HG03108 (cell line): Measurements from ENCODE around the gene TMEM163.
A peak's percentile ranks its signal among the peaks of the same experiment; 100 is the strongest.

ENCODE experiments used
- ATAC-seq: cut with Tn5 transposase; IDR thresholded peaks from one replicate; pipeline ENCODE4 v1.9.1; 2021; ENCODE audit warnings: moderate library complexity; ENCODE audit not compliant: unreplicated experiment

Gene TMEM163

DNA sequence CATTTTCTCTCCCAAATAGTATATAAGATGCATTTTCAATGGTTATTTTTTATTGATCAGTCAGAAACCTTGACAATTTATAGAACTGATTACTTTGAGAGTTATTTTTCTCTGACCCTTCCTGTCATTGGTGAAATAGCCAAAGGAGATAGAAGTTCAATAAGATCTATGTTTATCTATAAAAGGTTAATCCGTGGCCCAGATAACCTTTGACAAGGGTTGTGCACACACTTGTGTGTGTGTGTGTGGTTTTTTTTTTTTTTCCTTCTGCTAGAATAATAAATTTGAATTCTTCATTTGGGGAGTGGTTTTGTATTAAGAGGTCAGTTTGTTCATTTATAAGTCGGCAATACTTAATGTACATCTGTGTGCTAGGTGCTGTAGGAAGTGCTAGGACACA lies 304.9 kb downstream of the TMEM163 start:
- no peak for ATAC-seq

GRCh38 chr2:134413430-134413829 lies 305.4 kb downstream of the TMEM163 start:
- ATAC-seq, result no peak

DNA sequence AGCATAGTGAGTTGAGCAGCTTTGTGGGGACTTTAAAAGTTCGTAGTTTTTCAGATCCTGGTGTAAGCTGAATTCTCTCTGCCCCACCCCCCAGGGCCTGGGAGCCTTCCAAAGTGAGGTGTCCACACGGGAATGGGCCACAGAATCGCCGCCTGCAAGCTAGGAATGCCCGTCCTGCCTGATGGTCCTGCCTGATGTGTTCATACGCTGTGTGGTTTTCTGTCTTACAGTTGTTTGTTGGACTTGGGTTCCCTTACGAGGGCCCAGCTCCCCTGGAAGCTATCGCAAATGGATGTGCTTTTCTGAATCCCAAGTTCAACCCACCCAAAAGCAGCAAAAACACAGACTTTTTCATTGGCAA lies 306.2 kb downstream of the TMEM163 start:
- no peak for ATAC-seq

DNA sequence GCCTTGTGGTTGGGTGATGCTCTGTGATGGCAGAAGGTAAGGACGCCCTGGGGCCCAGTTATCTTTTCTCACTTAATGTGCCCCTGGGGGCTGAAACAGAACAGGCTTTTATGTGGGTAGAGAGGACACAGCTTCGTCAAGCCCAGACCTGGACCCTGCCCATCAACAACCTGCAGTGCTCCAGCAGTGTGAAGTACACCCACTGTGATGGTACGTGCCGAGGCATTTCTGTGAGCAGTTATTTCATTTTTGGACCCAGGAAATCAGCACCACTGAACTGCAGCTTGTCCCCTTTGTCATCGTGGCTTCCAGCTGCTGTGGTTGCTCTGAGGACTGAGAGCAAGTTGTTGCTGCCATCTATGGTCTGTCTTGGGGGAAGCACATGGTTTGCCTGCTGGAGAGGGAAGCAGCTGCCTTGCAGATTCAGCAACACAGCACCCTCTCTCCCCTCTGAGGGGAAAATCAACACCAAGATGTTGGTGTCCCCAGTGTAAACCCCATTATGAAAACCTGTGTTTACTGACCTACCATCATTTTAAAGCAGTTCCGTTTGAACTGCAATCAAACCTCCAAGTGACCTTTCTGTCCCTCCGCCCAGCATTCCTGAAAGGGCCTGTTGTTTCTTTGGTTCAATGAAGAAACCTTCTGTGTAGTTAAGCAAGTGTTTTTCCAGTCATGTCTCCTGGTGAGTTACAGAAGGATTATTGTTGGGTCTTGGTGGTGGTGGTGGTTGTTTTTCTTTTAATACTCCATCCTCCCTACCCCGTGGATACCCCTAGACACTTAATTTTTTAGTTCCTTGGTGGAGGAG lies 306.8 kb downstream of the TMEM163 start:
- ATAC-seq, result peak; percentile 94

DNA sequence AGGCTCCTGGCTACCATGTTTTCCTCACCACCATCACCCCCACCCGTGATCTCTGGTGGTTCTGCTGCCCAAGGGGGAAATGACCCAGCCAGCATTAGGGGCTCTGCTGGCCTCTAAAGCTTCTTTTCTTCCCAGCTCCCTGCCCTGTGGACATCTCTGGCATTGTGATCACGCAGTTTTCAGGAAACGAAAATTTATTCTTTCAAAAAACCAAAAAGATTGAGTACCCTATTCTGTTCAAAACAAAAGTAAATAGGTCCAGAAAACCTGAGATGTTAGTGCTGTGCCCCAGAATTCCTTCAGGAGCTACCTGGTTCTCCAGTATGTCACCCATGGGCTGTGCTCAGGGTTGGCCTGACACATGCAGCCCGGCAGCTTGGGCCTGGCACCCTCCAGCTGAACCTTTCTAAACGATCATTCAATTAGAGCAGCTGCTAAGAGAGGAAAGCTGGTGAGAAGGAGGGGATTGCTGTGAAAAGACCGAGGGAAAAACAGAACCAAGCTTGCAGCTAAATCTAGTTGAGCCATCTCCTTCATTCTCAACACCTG lies 307.4 kb downstream of the TMEM163 start:
- no peak for ATAC-seq

DNA sequence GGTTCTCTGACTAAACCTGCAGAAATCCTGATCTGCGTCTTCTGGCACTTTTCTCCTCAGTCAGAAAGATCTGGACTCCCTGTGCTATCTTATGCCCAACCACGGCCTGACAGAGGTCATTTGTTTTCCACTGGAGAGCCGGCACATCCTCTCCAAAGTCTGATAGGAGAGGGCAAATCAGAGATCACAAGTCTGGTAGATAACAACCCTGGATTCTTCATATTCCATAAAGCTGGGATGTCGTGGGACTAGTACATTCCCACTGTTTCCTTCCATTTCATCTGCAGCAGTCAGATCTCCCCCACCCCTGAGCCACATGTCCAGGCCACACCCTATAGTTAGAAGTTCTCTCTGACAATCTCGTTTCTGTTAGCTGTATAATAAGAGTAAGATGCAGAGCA lies 308.0 kb downstream of the TMEM163 start:
- ATAC-seq, result no peak

- ATAC-seq, result no peak
Observed at GRCh38 chr2:134410006-134410405, 308.8 kb downstream of the TMEM163 start.

- no peak for ATAC-seq
Observed at GRCh38 chr2:134408791-134409190, 310.0 kb downstream of the TMEM163 start.

- ATAC-seq, result no peak
Observed at GRCh38 chr2:134408386-134408785, 310.4 kb downstream of the TMEM163 start.

GRCh38 chr2:134407154-134407890 lies 311.5 kb downstream of the TMEM163 start:
- ATAC-seq, result no peak

- ATAC-seq, result no peak
Observed at GRCh38 chr2:134406736-134407135, 312.1 kb downstream of the TMEM163 start.

DNA sequence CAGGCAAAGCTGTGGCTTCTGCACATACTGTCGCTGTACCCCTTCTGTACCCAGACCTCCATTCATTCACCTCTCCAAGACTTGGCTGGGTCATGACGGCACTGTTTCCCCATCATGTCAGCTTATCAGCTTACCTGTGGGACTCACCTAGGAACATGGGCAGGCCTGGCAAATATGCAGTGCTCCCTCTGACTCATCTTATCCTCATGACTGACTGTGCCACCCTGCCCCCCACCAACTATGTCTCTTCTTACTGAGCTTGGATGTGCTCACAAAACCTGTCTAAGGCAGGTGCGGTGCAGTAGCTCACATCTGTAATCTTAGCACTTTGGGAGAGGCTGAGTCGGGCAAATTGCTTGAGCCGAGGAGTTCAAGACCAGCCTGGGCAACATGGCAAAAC lies 312.5 kb downstream of the TMEM163 start:
- ATAC-seq, result no peak
